Activated T-cell treated with anti-CD3 and anti-CD28 coated beads, Interleukin-2, amount 50 U/mL, for 4 hours (primary cell): ENCODE measurements around the gene NDUFB4. TPM values are rescaled to one million over a fixed set of nuclear protein-coding genes. Genes with fewer than 3 reads are reported as not detected.

Experiments
- ATAC-seq, 2 donors: fragments of 200-7000 bp; cut with Tn5 transposase; one replicate each; pipeline ENCODE4 v1.10.0; 2021
- DNase-seq: peaks from one replicate; pipeline ENCODE4 v3.0.0-alpha.2; 2020
- H3K27me3 Mint-ChIP-seq: one replicate; pipeline ENCODE4 v1.8.0; 2021; ENCODE audit warnings: low read depth, mixed read lengths
- H3K36me3 Mint-ChIP-seq: one replicate; pipeline ENCODE4 v1.8.0; 2022; ENCODE audit warnings: mixed read lengths; ENCODE audit not compliant: insufficient read depth
- H3K4me1 Mint-ChIP-seq: one replicate; pipeline ENCODE4 v1.8.0; 2021; ENCODE audit warnings: low read depth, mixed read lengths
- H3K4me3 Mint-ChIP-seq: one replicate; pipeline ENCODE4 v1.8.0; 2021; ENCODE audit warnings: mild to moderate bottlenecking, moderate library complexity, mixed read lengths
- H3K9me3 Mint-ChIP-seq: one replicate; pipeline ENCODE4 v1.8.0; 2021; ENCODE audit warnings: mixed read lengths
- total RNA-seq, 3 donors: library from RNA; stranded (reverse); gene quantifications; one replicate each; pipeline ENCODE4 v1.2.1, GENCODE V29; 2021

The NDUFB4 gene
- total RNA-seq, 3 donors from 2014 or later = 93.2 to 108 (median 104) TPM

DNA sequence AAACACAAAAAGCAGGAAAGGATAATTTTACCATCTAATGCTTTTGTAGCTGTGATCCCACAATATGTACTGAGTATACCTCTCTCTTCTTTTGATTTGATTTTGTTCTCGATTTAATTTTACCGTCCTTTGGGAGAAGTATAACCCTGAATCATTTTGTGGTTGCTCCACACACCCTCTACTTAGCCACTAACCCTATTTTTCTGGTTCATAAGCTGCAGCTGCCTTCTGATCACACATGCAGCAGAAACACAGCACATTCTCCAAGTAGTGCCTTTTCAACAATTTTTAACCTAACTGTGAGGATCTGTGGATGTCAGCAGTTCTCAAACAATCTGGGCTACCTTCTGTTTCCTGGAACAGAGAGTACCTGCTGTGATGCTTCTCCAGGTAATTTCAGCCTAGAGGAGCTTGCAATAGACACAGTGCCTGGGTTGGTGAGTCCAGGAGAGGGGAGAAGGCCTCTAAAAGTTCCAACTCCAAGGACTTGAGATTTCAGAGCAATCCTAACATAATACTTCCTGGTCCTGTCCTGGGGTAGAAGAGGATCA is 45.6 kb downstream of the NDUFB4 start:
- Mint-ChIP-seq H3K4me1 (peaks cover 10% of the 10 kb centered on the region), H3K4me3 (no peak overlapping the region), H3K9me3 (peaks cover 5% of the 10 kb centered on the region), H3K36me3 (peaks cover 3% of the 10 kb centered on the region), H3K27me3 (no peaks in the 10 kb centered on the region)
- DNase-seq (no peak), ATAC-seq (no peak)

DNA sequence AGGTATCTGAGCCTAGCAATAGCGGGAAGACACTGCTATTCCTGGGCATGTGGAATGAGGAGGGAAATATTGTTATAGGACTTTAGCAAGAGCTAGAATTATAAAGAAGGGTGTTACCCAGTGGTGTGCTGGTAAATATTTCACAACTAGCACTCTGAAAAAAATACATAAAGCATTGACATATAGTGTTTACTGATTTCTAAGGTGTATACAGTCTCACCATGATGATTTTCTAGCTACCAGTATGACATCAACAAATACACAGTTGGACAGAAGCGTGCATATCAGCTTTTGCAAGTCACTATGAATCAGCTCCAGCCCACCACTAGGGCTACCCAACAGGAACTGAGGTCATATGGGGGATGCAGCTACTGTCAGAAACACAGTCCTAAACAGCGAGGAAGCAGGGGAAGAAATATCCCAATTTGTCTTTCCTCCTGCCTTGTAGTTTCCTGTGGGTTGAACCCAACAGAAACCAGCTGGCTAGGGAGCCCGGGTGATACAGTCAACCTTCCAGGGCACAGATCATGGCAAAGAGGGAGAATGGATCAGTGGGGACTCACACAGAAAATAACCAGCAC is 46.3 kb downstream of the NDUFB4 start:
- H3K4me1 Mint-ChIP-seq = peaks cover 10% of the 10 kb centered on the region
- peaks cover 5% of the 10 kb centered on the region for H3K9me3 Mint-ChIP-seq
- DNase-seq (no peak), ATAC-seq (peak in 1 of 2 donors; percentile 52)
- H3K27me3 Mint-ChIP-seq = no peaks in the 10 kb centered on the region
- H3K36me3 Mint-ChIP-seq = peaks cover 3% of the 10 kb centered on the region
- H3K4me3 Mint-ChIP-seq = no peak overlapping the region

DNA sequence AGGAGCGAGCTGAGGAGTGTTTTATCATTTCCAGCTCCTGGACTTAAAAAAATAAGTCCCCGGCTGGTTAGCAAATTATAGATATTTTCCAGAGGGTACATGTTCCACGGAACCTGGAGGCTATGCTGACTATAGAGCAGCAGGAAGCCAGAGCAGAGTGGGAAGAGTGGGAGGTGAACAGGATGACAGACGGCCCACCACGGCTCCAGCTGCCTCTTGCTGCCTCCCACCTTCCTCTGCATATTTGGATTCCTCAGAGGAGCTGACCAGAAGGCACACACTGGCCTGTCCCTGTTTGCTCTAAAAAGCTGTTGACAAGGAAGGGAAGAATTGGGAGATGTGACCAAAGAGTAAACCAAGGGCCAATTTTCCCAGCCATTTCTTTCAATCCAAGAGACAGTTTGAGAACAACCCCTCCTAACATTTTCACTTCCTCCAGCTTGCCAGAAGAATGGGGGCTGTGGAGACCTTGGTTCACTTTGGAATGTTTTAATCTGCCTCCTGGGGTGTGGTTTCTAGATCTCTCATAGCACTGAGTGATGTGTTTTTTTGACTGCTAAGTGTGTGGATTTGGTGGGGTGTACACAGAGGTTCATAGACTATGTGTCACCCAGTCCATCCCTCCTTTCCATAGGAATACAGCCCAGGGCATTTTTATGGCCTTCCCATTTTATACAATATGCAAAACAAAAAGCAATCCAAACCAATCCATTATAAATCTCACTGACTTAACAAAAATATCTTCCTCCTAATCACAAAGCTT is 49.1 kb downstream of the NDUFB4 start:
- ATAC-seq (no peak), DNase-seq (no peak)
- Mint-ChIP-seq H3K27me3 (no peaks in the 10 kb centered on the region), H3K4me3 (no peak overlapping the region), H3K9me3 (no peaks in the 10 kb centered on the region), H3K4me1 (peaks cover 3% of the 10 kb centered on the region), H3K36me3 (no peaks in the 10 kb centered on the region)

GRCh38 chr3:120646771-120647432 is 50.8 kb downstream of the NDUFB4 start:
- DNase-seq (no peak), ATAC-seq (no peak)
- Mint-ChIP-seq H3K9me3 (no peaks in the 10 kb centered on the region), H3K4me3 (no peak overlapping the region), H3K4me1 (no peaks in the 10 kb centered on the region), H3K36me3 (no peaks in the 10 kb centered on the region), H3K27me3 (no peaks in the 10 kb centered on the region)

DNA sequence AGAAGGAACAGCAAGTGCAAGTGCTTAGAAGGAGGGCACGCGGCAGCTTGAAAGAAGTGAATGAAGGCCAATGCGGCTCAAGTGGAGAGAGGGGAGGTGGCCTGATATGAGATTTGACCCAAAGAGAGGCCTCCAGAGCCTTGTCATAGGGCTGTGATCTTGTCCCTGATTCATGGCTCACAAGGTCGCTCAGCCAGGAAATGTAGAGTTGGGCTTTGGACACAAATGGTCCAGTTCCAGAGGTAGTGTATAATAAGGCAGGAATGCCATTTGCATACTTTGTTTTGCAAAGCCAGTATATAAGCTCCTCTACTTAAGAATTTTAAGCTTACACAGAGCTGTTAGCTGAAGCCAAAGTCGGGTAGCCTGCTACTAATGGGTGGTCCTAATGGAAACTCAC is 52.2 kb downstream of the NDUFB4 start:
- H3K4me3 Mint-ChIP-seq = no peak overlapping the region
- ATAC-seq (no peak), DNase-seq (no peak)
- no peaks in the 10 kb centered on the region for H3K36me3 Mint-ChIP-seq
- H3K9me3 Mint-ChIP-seq = no peaks in the 10 kb centered on the region
- no peaks in the 10 kb centered on the region for H3K4me1 Mint-ChIP-seq
- no peaks in the 10 kb centered on the region for H3K27me3 Mint-ChIP-seq

DNA sequence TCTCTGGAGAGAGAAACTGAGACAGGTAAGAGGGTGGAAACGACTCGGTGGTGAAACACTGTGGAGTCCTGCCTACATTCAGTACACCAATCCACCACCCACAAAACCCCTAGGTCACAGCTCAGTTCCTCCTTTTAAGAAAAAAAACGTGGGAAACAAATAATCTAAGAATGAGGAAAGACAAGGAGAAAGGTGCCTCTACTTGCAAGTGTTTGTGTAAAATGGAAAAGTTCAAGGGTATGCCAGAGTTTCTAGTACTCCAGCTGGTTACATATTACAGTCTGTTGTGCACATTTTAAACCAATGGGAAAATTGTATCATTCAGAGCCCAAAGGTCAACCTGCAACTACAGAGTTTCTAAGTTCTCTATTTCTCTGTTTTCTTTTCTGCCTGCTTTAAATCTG is 53.7 kb downstream of the NDUFB4 start:
- no peak for ATAC-seq
- H3K36me3 Mint-ChIP-seq = peaks cover 2% of the 10 kb centered on the region
- no peak overlapping the region for H3K4me3 Mint-ChIP-seq
- no peaks in the 10 kb centered on the region for H3K27me3 Mint-ChIP-seq
- no peaks in the 10 kb centered on the region for H3K9me3 Mint-ChIP-seq
- H3K4me1 Mint-ChIP-seq = no peaks in the 10 kb centered on the region
- DNase-seq = no peak

- Mint-ChIP-seq H3K9me3 (no peaks in the 10 kb centered on the region), H3K36me3 (peaks cover 2% of the 10 kb centered on the region), H3K27me3 (no peaks in the 10 kb centered on the region), H3K4me1 (no peaks in the 10 kb centered on the region), H3K4me3 (no peak overlapping the region)
- ATAC-seq (no peak), DNase-seq (no peak)
Measured at GRCh38 chr3:120650311-120650710, 54.2 kb downstream of the NDUFB4 start.

Other genes with a start within 250 kb of the NDUFB4 start
- gene LRRC58, start 247.0 kb upstream of the NDUFB4 start, total RNA-seq = 10 to 100 TPM; 39.1 to 44.3 (median 39.9) TPM
- 1 to 10 TPM in 1 of 3 donors, under 1 TPM in 2; 0.58 to 1.2 (median 0.91) TPM for gene FSTL1, start 145.3 kb upstream of the NDUFB4 start, total RNA-seq
- under 1 TPM; 0.38 to 0.90 (median 0.49) TPM for gene HGD, start 85.9 kb downstream of the NDUFB4 start, total RNA-seq
- 10 to 100 TPM; 30.8 to 39.8 (median 36.5) TPM for gene RABL3, start 146.2 kb downstream of the NDUFB4 start, total RNA-seq
- 10 to 100 TPM; 22.6 to 25.5 (median 24.9) TPM for gene GTF2E1, start 146.4 kb downstream of the NDUFB4 start, total RNA-seq